HFFc6 (cell line): Measurements from ENCODE around the gene MUC5B. TPM values are rescaled to one million over a fixed set of nuclear protein-coding genes. Genes with fewer than 3 reads are reported as not detected.

Experiments
- DNase-seq: peaks from one replicate; pipeline ENCODE4 v3.0.0-alpha.2; 2018
- H3K27ac Mint-ChIP-seq: 2 replicates; pipeline ENCODE4 v1.8.0; 2020; ENCODE audit warnings: mild to moderate bottlenecking, mixed read lengths
- H3K27me3 Mint-ChIP-seq: 2 replicates; pipeline ENCODE4 v1.8.0; 2021; ENCODE audit warnings: mild to moderate bottlenecking, moderate library complexity, mixed read lengths; ENCODE audit not compliant: insufficient read depth
- H3K36me3 Mint-ChIP-seq: 2 replicates; pipeline ENCODE4 v1.8.0; 2021; ENCODE audit warnings: low read depth, mixed read lengths
- H3K4me1 Mint-ChIP-seq: 2 replicates; pipeline ENCODE4 v1.8.0; 2020; ENCODE audit warnings: low read depth, mixed read lengths
- H3K4me3 Mint-ChIP-seq: 2 replicates; pipeline ENCODE4 v1.8.0; 2020; ENCODE audit warnings: mild to moderate bottlenecking, moderate library complexity, mixed read lengths
- H3K9me3 Mint-ChIP-seq: 2 replicates; pipeline ENCODE4 v1.8.0; 2020; ENCODE audit warnings: mild to moderate bottlenecking, mixed read lengths
- total RNA-seq, 6 experiments: library from RNA; stranded (reverse); fragmentation: NEBNext Ultra II Directional; extraction: Animal tissue kit (Norgen Biotek cat#: 25700); gene quantifications; 2 replicates in 1 of 6; 3 replicates in 5 of 6; pipeline ENCODE4 v1.2.3, GENCODE V29; 2021
- TF ChIP-seq, protein P1 (sequence below): fragments of 200-600 bp; sonication (generic); IDR thresholded peaks from 2 replicates; pipeline ENCODE4 v1.5.0; 2021; ENCODE audit warnings: antibody characterized with exemption, mild to moderate bottlenecking

MUC5B gene
- total RNA-seq, 6 experiments from 2014 or later = not detected

DNA sequence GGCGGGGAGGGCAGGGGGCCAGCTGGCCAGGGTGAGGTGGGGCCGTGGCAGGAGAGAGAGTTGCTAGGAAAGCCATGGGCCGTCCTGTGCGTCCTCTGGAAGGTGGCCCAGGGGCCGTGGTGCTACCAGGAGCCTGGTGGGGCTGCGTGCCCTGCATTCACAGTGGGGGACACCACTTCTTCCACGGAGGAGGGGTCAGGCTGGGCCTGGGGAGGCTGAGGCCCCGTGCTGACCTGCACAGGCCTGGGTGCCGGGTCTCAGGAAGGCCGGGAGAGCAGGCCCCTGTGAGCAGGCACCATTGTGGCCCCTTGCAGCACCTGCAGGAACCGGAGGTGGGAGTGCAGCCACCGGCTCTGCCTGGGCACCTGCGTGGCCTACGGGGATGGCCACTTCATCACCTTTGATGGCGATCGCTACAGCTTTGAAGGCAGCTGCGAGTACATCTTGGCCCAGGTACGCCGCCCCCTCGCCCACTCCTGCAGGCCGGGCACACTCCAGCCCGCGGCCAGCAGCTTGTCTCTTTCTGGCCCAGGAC, 12.0 kb downstream of the MUC5B start:
- H3K4me3 Mint-ChIP-seq = no peak overlapping the region
- no peaks in the 10 kb centered on the region for H3K36me3 Mint-ChIP-seq
- H3K27me3 Mint-ChIP-seq = peaks cover 1% of the 10 kb centered on the region
- no peaks in the 10 kb centered on the region for H3K4me1 Mint-ChIP-seq
- no peak overlapping the region for H3K27ac Mint-ChIP-seq
- TF ChIP-seq, protein P1, sequence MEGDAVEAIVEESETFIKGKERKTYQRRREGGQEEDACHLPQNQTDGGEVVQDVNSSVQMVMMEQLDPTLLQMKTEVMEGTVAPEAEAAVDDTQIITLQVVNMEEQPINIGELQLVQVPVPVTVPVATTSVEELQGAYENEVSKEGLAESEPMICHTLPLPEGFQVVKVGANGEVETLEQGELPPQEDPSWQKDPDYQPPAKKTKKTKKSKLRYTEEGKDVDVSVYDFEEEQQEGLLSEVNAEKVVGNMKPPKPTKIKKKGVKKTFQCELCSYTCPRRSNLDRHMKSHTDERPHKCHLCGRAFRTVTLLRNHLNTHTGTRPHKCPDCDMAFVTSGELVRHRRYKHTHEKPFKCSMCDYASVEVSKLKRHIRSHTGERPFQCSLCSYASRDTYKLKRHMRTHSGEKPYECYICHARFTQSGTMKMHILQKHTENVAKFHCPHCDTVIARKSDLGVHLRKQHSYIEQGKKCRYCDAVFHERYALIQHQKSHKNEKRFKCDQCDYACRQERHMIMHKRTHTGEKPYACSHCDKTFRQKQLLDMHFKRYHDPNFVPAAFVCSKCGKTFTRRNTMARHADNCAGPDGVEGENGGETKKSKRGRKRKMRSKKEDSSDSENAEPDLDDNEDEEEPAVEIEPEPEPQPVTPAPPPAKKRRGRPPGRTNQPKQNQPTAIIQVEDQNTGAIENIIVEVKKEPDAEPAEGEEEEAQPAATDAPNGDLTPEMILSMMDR = no peak
- DNase-seq = no peak
- H3K9me3 Mint-ChIP-seq = no peaks in the 10 kb centered on the region

DNA sequence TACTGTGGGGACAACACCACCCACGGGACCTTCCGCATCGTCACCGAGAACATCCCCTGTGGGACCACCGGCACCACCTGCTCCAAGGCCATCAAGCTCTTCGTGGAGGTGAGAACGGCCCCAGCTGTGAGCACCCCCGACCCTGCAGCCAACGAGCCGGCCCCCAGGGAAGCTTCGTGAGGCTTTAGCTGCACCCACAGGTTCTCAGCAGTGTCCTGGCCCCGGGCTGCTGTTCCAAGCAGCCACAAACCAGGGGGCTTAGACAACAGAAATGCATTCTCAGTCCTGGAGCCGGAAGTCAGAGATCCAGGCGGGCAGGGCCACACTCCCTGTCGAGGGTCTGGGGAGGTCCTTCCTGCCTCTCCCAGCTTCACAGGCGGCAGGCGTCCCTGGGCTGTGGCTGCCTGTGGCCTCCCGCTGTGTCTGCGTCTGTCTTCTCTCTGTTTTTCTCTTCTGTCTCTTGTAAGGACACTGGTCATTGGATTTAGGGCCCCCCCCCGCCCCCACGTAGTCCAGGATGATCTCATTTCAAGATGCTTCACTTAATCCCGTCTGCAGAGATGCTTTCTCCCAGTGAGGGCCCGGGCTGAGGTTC, 12.5 kb downstream of the MUC5B start:
- Mint-ChIP-seq H3K27me3 (peaks cover 1% of the 10 kb centered on the region), H3K9me3 (no peaks in the 10 kb centered on the region), H3K4me1 (no peaks in the 10 kb centered on the region), H3K4me3 (no peak overlapping the region), H3K36me3 (no peaks in the 10 kb centered on the region), H3K27ac (no peak overlapping the region)
- TF ChIP-seq, protein P1 = no peak
- no peak for DNase-seq

GRCh38 chr11:1235901-1236315, 13.0 kb downstream of the MUC5B start:
- H3K27me3 Mint-ChIP-seq = peaks cover 1% of the 10 kb centered on the region
- no peaks in the 10 kb centered on the region for H3K4me1 Mint-ChIP-seq
- no peaks in the 10 kb centered on the region for H3K9me3 Mint-ChIP-seq
- no peaks in the 10 kb centered on the region for H3K36me3 Mint-ChIP-seq
- no peak for DNase-seq
- no peak overlapping the region for H3K27ac Mint-ChIP-seq
- TF ChIP-seq, protein P1 = no peak
- no peak overlapping the region for H3K4me3 Mint-ChIP-seq

GRCh38 chr11:1236316-1237127, 13.7 kb downstream of the MUC5B start:
- peaks cover 5% of the 10 kb centered on the region for H3K9me3 Mint-ChIP-seq

GRCh38 chr11:1237128-1237580, 14.3 kb downstream of the MUC5B start:
- Mint-ChIP-seq H3K27ac (no peak overlapping the region), H3K27me3 (peaks cover 1% of the 10 kb centered on the region), H3K4me1 (no peaks in the 10 kb centered on the region), H3K36me3 (0 out of 2 replicates have a peak, but pooled peaks cover 5% of the 10 kb centered on the region), H3K4me3 (no peak overlapping the region), H3K9me3 (peaks cover 11% of the 10 kb centered on the region)
- no peak for DNase-seq
- TF ChIP-seq, protein P1 = no peak

More at GRCh38 chr11:1236316-1237127, 13.7 kb downstream of the MUC5B start:
- H3K4me3 Mint-ChIP-seq = no peak overlapping the region
- no peak overlapping the region for H3K27ac Mint-ChIP-seq
- no peaks in the 10 kb centered on the region for H3K36me3 Mint-ChIP-seq
- peaks cover 1% of the 10 kb centered on the region for H3K27me3 Mint-ChIP-seq
- no peaks in the 10 kb centered on the region for H3K4me1 Mint-ChIP-seq
- TF ChIP-seq, protein P1 = no peak
- DNase-seq = no peak
